GM12891 (cell line): ENCODE data around the gene PPP1R12B.

Experiments
- PAX5 ChIP-seq: IDR thresholded peaks from 2 replicates; pipeline ENCODE4 v1.6.1; 2011; ENCODE audit warnings: low read length, moderate library complexity, mild to moderate bottlenecking; ENCODE audit not compliant: insufficient read depth, severe bottlenecking
- POLR2A ChIP-seq: IDR thresholded peaks from 2 replicates; pipeline ENCODE4 v1.6.1; 2011; ENCODE audit warnings: low read depth, low read length, control low read depth
- POLR2AphosphoS5 ChIP-seq: IDR thresholded peaks from 2 replicates; pipeline ENCODE4 v1.6.1; 2011; ENCODE audit warnings: low read depth, low read length, control low read depth
- SPI1 ChIP-seq: IDR thresholded peaks from 2 replicates; pipeline ENCODE4 v1.6.1; 2011; ENCODE audit warnings: low read depth, low read length, control low read depth

DNA sequence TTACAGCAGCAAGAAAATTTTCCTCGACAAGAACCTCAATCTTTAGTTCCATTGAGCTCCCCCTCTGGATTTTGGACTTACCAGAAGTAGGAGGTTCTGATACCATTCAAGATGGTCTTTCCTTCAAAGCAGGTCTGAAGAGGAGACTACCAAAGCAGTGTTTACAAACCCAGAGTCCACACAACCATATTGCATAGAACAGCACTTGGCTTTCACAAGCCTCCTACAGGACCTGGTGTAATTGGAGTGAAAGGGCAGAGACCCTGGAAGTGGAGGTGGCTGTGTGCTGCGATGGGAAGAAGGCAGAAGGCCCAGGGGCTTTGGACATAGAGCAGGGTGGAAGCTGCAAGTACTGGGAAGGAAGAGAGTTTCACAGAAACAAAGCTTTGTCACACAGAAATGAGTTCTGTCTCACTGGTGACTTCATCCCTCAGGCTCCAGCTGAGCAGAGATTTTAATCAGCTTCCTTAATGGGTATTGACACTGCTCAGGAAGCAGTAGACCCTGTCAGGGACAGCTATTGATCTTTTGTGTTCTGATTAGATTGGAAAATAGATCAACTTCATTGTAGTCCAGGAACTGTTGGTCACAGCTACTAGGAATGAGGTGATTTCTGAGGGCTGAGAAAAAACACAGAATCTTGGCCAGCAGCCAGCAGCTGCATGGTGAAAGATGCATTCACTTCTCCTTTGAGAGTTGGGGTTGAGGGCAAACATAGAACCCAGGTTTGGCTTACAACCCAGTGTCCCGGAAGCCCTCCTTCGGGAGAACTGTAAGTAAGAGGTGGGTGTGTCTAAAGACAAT is 237.7 kb downstream of the PPP1R12B start:
- TF ChIP-seq POLR2A (no peak), POLR2AphosphoS5 (no peak), SPI1 (peak; percentile 55), PAX5 (no peak)
